Nephron (organoid): ENCODE measurements around the gene CFAP54.

Source experiments
- H3K27ac Mint-ChIP-seq, 3 experiments: 2 replicates each; pipeline ENCODE4 v1.8.0; 2020; ENCODE audit warnings: mixed read lengths in 3 of 3, mild to moderate bottlenecking in 2 of 3, moderate library complexity in 1 of 3
- H3K27me3 Mint-ChIP-seq: 2 replicates; pipeline ENCODE4 v1.8.0; 2021; ENCODE audit warnings: low read depth, mild to moderate bottlenecking, moderate library complexity, mixed read lengths
- H3K36me3 Mint-ChIP-seq: 2 replicates; pipeline ENCODE4 v1.8.0; 2020; ENCODE audit warnings: low read depth, mixed read lengths
- H3K4me1 Mint-ChIP-seq: 2 replicates; pipeline ENCODE4 v1.8.0; 2020; ENCODE audit warnings: mixed read lengths
- H3K4me3 Mint-ChIP-seq, 3 experiments: 2 replicates each; pipeline ENCODE4 v1.8.0; 2020; ENCODE audit warnings: mild to moderate bottlenecking in 3 of 3, mixed read lengths in 3 of 3, moderate library complexity in 2 of 3
- H3K9me3 Mint-ChIP-seq: 2 replicates; pipeline ENCODE4 v1.8.0; 2020; ENCODE audit warnings: mixed read lengths
- TF ChIP-seq, protein P1 (sequence below), 3 experiments: fragments of 200-600 bp; sonication (generic); IDR thresholded peaks; one replicate each; pipeline ENCODE4 v1.5.0; 2021; ENCODE audit warnings: antibody characterized with exemption in 3 of 3; ENCODE audit not compliant: unreplicated experiment in 3 of 3

The CFAP54 gene

DNA sequence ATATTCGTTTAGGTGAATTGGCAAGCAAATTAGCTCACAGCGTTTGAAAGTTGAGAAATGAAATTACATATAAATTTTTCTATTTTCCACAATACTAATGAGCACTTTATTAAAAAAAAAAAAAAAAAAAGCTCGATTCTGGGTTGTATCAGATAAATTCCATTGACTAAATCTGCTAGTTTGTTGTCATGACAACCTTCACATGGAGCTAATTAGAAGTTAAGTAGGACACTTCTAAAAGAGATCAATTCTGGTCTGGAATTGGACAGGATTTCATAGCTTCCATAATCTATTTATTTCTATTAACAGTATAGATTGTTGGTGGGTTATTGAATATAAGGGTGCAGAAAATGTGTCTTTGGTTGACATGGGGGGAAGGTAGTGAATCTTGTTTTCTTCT, 332.2 kb downstream of the CFAP54 start:
- Mint-ChIP-seq H3K36me3 (no peaks in the 10 kb centered on the region), H3K4me1 (no peaks in the 10 kb centered on the region), H3K27ac (no peak overlapping the region), H3K9me3 (peaks cover 9% of the 10 kb centered on the region), H3K27me3 (peaks cover 3% of the 10 kb centered on the region), H3K4me3 (no peak overlapping the region)
- TF ChIP-seq, protein P1, sequence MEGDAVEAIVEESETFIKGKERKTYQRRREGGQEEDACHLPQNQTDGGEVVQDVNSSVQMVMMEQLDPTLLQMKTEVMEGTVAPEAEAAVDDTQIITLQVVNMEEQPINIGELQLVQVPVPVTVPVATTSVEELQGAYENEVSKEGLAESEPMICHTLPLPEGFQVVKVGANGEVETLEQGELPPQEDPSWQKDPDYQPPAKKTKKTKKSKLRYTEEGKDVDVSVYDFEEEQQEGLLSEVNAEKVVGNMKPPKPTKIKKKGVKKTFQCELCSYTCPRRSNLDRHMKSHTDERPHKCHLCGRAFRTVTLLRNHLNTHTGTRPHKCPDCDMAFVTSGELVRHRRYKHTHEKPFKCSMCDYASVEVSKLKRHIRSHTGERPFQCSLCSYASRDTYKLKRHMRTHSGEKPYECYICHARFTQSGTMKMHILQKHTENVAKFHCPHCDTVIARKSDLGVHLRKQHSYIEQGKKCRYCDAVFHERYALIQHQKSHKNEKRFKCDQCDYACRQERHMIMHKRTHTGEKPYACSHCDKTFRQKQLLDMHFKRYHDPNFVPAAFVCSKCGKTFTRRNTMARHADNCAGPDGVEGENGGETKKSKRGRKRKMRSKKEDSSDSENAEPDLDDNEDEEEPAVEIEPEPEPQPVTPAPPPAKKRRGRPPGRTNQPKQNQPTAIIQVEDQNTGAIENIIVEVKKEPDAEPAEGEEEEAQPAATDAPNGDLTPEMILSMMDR (IDR thresholded peaks at IDR 0.05; ENCODE audit: unreplicated experiment in 3 of 3), result no peak

DNA sequence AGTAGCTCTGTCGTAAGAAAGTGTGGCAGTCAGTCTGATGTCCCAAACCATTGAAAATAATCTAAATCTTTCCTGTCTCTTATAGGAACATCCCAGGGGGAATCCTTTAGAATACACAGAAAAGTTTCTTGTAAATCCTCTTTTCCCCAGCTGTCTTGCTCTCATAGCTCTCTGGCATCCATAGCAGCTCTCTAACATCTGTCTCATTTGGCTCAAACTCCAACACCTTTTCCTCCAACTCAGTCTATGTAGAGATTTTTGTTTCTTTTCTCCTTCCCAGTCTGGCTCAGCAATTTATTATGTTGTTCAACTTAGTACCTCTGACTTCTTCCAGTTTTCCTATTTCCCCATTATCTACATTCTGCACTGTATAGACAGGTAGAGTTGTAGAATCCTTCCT, 333.3 kb downstream of the CFAP54 start:
- TF ChIP-seq, protein P1 (IDR thresholded peaks at IDR 0.05; ENCODE audit: unreplicated experiment in 3 of 3), result no peak
- Mint-ChIP-seq H3K36me3 (no peaks in the 10 kb centered on the region), H3K4me3 (no peak overlapping the region), H3K27me3 (peaks cover 3% of the 10 kb centered on the region), H3K27ac (no peak overlapping the region), H3K4me1 (no peaks in the 10 kb centered on the region), H3K9me3 (peaks cover 9% of the 10 kb centered on the region)

DNA sequence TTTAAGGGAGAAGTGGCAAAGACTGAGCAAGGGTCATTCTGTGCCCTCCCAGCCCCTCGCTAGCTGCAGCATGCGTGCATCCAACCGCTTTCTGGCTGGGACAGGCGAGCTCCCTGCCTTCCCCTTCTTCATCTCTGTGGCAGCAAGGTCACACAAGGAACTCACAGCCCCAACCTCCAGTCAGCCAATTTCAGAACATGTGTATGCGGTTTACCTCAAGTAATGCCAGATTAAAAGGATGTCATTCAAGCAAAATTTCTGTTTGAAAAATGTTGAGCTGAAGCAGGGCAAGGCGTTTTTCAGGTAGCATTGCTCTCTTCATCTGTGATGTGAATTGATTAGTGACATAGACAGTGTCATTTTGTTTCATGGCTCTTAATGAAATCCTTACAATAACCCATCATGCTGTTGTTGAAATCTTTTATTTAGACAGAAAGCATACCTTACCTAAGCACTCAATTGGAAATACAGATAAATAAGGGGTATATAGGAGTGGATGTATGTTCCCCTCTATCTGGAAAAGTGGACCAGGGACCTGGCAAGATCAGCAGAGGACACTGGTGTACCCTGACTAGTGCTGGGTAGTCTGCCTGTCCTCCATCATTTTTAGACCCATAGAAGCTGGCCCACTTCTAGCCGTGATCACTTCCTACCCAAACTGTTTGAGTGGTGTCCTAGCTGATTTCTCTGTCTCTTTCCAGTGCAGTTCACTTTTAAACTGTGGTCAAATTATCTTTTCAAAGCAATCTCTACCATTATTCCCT, 334.9 kb downstream of the CFAP54 start:
- Mint-ChIP-seq H3K27ac (no peak overlapping the region), H3K36me3 (no peaks in the 10 kb centered on the region), H3K9me3 (peaks cover 9% of the 10 kb centered on the region), H3K27me3 (peaks cover 3% of the 10 kb centered on the region), H3K4me1 (no peaks in the 10 kb centered on the region), H3K4me3 (no peak overlapping the region)
- TF ChIP-seq, protein P1 (IDR thresholded peaks at IDR 0.05; ENCODE audit: unreplicated experiment in 3 of 3), result no peak

DNA sequence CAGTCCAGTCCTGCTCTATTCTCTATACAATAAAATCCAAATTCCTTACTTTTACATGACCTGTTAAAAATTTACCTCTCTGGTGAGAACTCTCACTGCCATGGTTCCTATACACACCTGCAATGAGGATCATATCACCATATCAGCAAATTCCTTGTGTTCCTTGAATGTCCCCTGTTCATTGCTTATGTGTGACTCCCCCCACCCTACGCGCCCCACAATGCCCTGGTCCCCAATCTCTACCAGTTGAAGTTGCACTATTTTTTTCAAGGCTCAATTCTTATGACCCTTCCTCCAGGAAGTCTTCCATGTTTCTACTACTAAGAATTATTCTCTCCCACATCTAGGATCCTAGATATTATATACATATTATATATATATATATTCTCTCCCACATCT, 335.5 kb downstream of the CFAP54 start:
- Mint-ChIP-seq H3K36me3 (no peaks in the 10 kb centered on the region), H3K9me3 (peaks cover 3% of the 10 kb centered on the region), H3K4me1 (no peaks in the 10 kb centered on the region), H3K27ac (no peak overlapping the region), H3K4me3 (no peak overlapping the region), H3K27me3 (peaks cover under 1% of the 10 kb centered on the region)
- TF ChIP-seq, protein P1 (IDR thresholded peaks at IDR 0.05; ENCODE audit: unreplicated experiment in 3 of 3), result no peak

DNA sequence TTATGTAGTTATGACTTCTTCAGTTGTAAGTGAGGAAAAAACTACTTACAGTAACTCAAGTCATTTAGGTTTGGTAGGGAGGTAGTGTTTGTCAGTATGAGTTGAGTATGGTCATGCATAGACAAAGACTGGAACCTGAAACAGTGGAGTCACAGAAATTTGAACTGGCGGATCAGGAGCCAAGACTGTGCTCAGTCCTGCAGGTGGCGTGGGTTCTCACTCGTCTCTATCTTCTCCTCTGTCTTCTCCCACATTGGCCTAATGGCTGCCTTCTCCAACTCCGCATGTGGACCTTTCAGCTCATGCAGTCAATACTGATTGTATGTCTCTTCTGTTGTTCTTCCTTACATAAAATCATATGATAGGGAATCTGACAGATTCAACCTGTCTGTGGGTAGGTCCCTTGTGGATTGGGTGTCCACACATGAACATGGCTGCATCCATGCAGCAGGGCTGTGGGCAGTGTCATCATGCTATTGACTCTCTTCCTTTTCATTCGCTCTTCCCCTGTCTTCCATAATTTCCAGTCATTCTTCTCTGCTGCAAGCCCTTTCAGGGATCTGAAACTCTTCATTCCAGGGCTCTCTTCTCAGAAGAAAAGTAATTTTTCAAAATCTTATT, 338.9 kb downstream of the CFAP54 start:
- H3K36me3 Mint-ChIP-seq, result no peaks in the 10 kb centered on the region
- TF ChIP-seq, protein P1 (IDR thresholded peaks at IDR 0.05; ENCODE audit: unreplicated experiment in 3 of 3), result no peak
- H3K4me1 Mint-ChIP-seq, result no peaks in the 10 kb centered on the region
- no peak overlapping the region for H3K27ac Mint-ChIP-seq
- H3K4me3 Mint-ChIP-seq, result no peak overlapping the region
- no peaks in the 10 kb centered on the region for H3K27me3 Mint-ChIP-seq
- no peaks in the 10 kb centered on the region for H3K9me3 Mint-ChIP-seq

DNA sequence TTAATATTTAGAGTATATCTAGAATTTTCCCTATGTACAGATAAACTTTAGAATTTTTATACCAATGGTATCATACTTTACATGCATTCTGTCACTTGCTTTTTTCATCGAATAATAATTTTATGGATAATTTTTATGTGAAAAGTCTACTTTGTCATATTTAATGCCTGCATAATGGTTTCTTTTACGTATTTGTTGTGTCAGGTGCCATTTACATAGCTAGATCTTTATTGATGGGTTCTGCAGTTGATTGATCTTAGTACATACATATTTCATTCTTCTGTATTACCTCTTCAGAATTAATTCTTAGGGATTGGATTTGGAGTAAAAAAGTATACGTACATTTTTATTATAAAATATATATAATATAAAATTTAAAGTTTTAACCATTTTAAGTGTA, 340.0 kb downstream of the CFAP54 start:
- Mint-ChIP-seq H3K9me3 (no peaks in the 10 kb centered on the region), H3K36me3 (no peaks in the 10 kb centered on the region), H3K4me1 (no peaks in the 10 kb centered on the region), H3K27ac (no peak overlapping the region), H3K27me3 (no peaks in the 10 kb centered on the region), H3K4me3 (no peak overlapping the region)
- TF ChIP-seq, protein P1 (IDR thresholded peaks at IDR 0.05; ENCODE audit: unreplicated experiment in 3 of 3), result no peak
